Hepatocyte (in vitro differentiated cells): ENCODE results near the gene MYL7.

Source experiments
- CTCF ChIP-seq: fragments of 200-600 bp; sonication (generic); IDR thresholded peaks from 2 replicates; pipeline ENCODE4 v1.5.1; 2016; ENCODE audit warnings: antibody characterized with exemption, mild to moderate bottlenecking; ENCODE audit not compliant: poor library complexity
- EZH2 ChIP-seq: fragments of 200-600 bp; sonication (generic); IDR thresholded peaks from 2 replicates; pipeline ENCODE4 v1.6.1; 2016; ENCODE audit warnings: antibody characterized with exemption, mild to moderate bottlenecking, borderline replicate concordance
- EZH2phosphoT487 ChIP-seq: fragments of 200-600 bp; sonication (generic); IDR thresholded peaks from one replicate; pipeline ENCODE4 v1.6.1; 2018; ENCODE audit warnings: antibody characterized with exemption, mild to moderate bottlenecking, low read depth, moderate library complexity; ENCODE audit not compliant: unreplicated experiment, severe bottlenecking

- TF ChIP-seq EZH2 (no peak), CTCF (no peak), EZH2phosphoT487 (no peak)
These were observed 27.3 kb downstream of the MYL7 start for GRCh38 chr7:44113764-44114354.
